ENCODE data around the gene DSTYK.

GRCh38 chr1:205211169-205211838 is at the start of gene DSTYK:
- TF ChIP-seq, protein P1, sequence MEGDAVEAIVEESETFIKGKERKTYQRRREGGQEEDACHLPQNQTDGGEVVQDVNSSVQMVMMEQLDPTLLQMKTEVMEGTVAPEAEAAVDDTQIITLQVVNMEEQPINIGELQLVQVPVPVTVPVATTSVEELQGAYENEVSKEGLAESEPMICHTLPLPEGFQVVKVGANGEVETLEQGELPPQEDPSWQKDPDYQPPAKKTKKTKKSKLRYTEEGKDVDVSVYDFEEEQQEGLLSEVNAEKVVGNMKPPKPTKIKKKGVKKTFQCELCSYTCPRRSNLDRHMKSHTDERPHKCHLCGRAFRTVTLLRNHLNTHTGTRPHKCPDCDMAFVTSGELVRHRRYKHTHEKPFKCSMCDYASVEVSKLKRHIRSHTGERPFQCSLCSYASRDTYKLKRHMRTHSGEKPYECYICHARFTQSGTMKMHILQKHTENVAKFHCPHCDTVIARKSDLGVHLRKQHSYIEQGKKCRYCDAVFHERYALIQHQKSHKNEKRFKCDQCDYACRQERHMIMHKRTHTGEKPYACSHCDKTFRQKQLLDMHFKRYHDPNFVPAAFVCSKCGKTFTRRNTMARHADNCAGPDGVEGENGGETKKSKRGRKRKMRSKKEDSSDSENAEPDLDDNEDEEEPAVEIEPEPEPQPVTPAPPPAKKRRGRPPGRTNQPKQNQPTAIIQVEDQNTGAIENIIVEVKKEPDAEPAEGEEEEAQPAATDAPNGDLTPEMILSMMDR (IDR thresholded peaks at IDR 0.05): no peak
- peak; percentile 43 for TF ChIP-seq EZH2 (IDR thresholded peaks at IDR 0.05)

Measured in neural progenitor cell (in vitro differentiated cells).